ENCODE results near the gene ZNF385D. TPM values are rescaled to one million over a fixed set of nuclear protein-coding genes. Genes with fewer than 3 reads are reported as not detected.

ZNF385D gene, protein sequence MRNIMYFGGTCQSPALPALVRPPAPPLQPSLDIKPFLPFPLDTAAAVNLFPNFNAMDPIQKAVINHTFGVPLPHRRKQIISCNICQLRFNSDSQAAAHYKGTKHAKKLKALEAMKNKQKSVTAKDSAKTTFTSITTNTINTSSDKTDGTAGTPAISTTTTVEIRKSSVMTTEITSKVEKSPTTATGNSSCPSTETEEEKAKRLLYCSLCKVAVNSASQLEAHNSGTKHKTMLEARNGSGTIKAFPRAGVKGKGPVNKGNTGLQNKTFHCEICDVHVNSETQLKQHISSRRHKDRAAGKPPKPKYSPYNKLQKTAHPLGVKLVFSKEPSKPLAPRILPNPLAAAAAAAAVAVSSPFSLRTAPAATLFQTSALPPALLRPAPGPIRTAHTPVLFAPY
- 35.0 TPM for total RNA-seq

GRCh38 chr3:21750831-21751391 is at the start of gene ZNF385D:
Gene ZNF385D (minus strand): TSS chr3:21751210. CDS start chr3:21750916, 294 bp downstream.

Measured in camera-type eye (tissue), 1 donor.